Measurements from ENCODE around the gene TMBIM4.

TMBIM4 gene

GRCh38 chr12:66119870-66120241 lies 49.9 kb downstream of the TMBIM4 start:
- DNase-seq, result no peak
- Histone ChIP-seq H3K9me3 (no peaks in the 10 kb centered on the region), H3K27me3 (no peaks in the 10 kb centered on the region), H3K27ac (no peak overlapping the region), H3K4me3 (no peak overlapping the region), H3K4me1 (peaks cover 0 to 18% (median 6%) of the 10 kb centered on the region in 4 donors), H3K36me3 (peaks cover 27 to 32% (median 28%) of the 10 kb centered on the region in 3 donors)
- no peak for TF ChIP-seq CTCF (IDR thresholded peaks at IDR 0.05)
- intact Hi-C loops (cut with DNase I; ENCODE audit: low total_unique reads), result no loop called here

- Histone ChIP-seq H3K9me3 (no peaks in the 10 kb centered on the region), H3K4me1 (peaks cover 0 to 18% (median 6%) of the 10 kb centered on the region in 4 donors), H3K27me3 (no peaks in the 10 kb centered on the region), H3K27ac (peak overlapping the region in 1 of 2 donors; percentile 28), H3K4me3 (no peak overlapping the region), H3K36me3 (peaks cover 22 to 27% (median 23%) of the 10 kb centered on the region in 3 donors)
- intact Hi-C loops (cut with DNase I; ENCODE audit: low total_unique reads), result no loop called here
- no peak for DNase-seq
- no peak for TF ChIP-seq CTCF (IDR thresholded peaks at IDR 0.05)
Measured at GRCh38 chr12:66119229-66119869, 50.4 kb downstream of the TMBIM4 start.

DNA sequence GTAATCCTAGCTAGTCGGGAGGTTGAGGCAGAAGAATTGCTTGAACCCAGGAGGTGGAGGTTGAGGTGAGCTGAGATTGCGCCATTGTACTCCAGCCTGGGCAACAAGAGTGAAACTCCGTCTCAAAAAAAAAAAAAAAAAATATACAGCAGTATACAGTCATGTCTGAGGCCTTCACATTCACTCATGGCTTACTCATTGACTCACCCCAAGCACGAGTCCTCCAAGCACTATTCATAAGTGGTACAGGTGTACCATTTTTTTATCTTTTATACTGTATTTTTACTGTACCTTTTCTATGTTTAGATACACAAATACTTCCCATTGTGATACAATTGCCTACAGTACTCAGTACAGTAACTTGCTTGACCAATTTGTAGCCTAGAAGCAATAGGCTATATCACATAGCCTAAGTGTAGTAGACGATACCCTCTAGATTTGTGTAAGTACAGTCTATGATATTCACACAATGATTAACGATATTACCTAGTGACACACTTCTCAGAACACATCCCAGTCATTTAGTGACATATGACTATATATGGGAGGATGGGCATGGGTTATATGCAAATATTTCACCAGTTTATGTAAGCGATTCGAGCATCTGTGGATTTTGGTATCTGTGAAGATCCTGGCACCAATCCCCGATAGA lies 51.4 kb downstream of the TMBIM4 start:
- no peak for DNase-seq
- Histone ChIP-seq H3K27me3 (no peaks in the 10 kb centered on the region), H3K9me3 (no peaks in the 10 kb centered on the region), H3K27ac (no peak overlapping the region), H3K4me3 (no peak overlapping the region), H3K36me3 (peaks cover 12 to 18% (median 13%) of the 10 kb centered on the region in 3 donors), H3K4me1 (peaks cover 0 to 18% (median 6%) of the 10 kb centered on the region in 4 donors)
- TF ChIP-seq CTCF (IDR thresholded peaks at IDR 0.05), result no peak
- intact Hi-C loops (cut with DNase I; ENCODE audit: low total_unique reads), result no loop called here

GRCh38 chr12:66117242-66117641 lies 52.6 kb downstream of the TMBIM4 start:
- no peaks in the 10 kb centered on the region for H3K9me3 ChIP-seq
- no peak overlapping the region for H3K4me3 ChIP-seq
- peaks cover 2 to 8% (median 7%) of the 10 kb centered on the region in 3 donors for H3K36me3 ChIP-seq
- no peak for TF ChIP-seq CTCF (IDR thresholded peaks at IDR 0.05)
- intact Hi-C loops (cut with DNase I; ENCODE audit: low total_unique reads), result no loop called here
- DNase-seq, result no peak
- H3K27me3 ChIP-seq, result no peaks in the 10 kb centered on the region
- H3K4me1 ChIP-seq, result peaks cover 0 to 18% (median 6%) of the 10 kb centered on the region in 4 donors
- no peak overlapping the region for H3K27ac ChIP-seq

DNA sequence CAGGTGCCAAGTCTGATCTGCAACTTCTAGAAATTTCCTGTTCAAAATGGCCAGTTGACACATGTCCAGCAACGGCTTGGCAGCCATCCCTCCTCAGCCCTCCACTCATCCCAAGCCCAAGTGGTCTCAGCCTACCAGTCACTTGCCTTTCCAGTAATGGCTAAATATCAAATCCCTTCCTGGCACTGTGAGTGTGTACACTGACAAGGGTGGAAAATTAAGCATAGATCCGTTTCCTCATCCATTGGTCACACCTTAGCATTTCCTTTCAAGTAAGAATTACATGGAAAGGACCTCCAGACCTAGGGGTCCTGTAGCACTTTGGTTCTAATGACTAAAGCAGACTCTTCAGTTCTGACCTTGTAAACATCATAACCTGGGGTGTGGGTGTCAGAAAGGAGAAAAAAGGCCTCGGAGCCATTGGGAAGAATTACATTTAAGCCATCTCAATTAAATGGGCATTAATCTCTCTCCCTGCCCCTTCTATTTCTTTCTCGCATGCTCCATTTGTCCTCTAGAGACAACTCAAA lies 54.7 kb downstream of the TMBIM4 start:
- no peaks in the 10 kb centered on the region for H3K27me3 ChIP-seq
- no peak for TF ChIP-seq CTCF (IDR thresholded peaks at IDR 0.05)
- no peaks in the 10 kb centered on the region for H3K36me3 ChIP-seq
- no peak overlapping the region for H3K27ac ChIP-seq
- H3K4me1 ChIP-seq, result peaks cover 0 to 18% (median 6%) of the 10 kb centered on the region in 4 donors
- H3K4me3 ChIP-seq, result no peak overlapping the region
- no peaks in the 10 kb centered on the region for H3K9me3 ChIP-seq
- intact Hi-C loops (cut with DNase I; ENCODE audit: low total_unique reads), result no loop called here
- DNase-seq, result no peak
